Measurements from ENCODE around the gene ITPKA.

- no peak for TF ChIP-seq CTCF (IDR thresholded peaks at IDR 0.05)
- TF ChIP-seq POLR2A (IDR thresholded peaks at IDR 0.05): no peak
- TF ChIP-seq EP300 (IDR thresholded peaks at IDR 0.05): no peak
These were observed 17.7 kb downstream of the ITPKA start for GRCh38 chr15:41511331-41511898.

Measured in tibial nerve (tissue), 4 donors.